BJ (cell line): Measurements from ENCODE around the gene ARMC9. TPM values are rescaled to one million over a fixed set of nuclear protein-coding genes. Genes with fewer than 3 reads are reported as not detected.

Experiments
- CTCF ChIA-PET: fragments of 350-600 bp; formaldehyde crosslinking; extraction: SDS; loops from one replicate; lab custom pipeline; 2021; ENCODE audit warnings: antibody characterized with exemption, inconsistent platforms; lab: Yijun Ruan, JAX
- POLR2A ChIA-PET: fragments of 300-600 bp; sonication (Branson Sonifier 250); formaldehyde crosslinking; extraction: SDS; loops from one replicate; lab custom pipeline; 2021; ENCODE audit warnings: antibody characterized with exemption; lab: Charles Lee
- DNase-seq: peaks from one replicate; pipeline ENCODE4 v3.0.0-alpha.2; 2011; ENCODE audit warnings: low read depth
- H3K27me3 ChIP-seq: 2 replicates; pipeline ENCODE4 v1.6.0; 2011; ENCODE audit warnings: low read length; ENCODE audit not compliant: control insufficient read depth, insufficient read depth
- H3K36me3 ChIP-seq: 2 replicates; pipeline ENCODE4 v1.5.1; 2011; ENCODE audit warnings: low read length; ENCODE audit not compliant: control insufficient read depth, insufficient read depth
- H3K4me3 ChIP-seq: 2 replicates; pipeline ENCODE4 v1.5.1; 2011; ENCODE audit warnings: low read depth, mild to moderate bottlenecking, control low read depth, low read length
- CTCF ChIP-seq: IDR thresholded peaks from 2 replicates; pipeline ENCODE4 v1.5.1; 2011; ENCODE audit warnings: low read depth, mild to moderate bottlenecking, control low read depth, inconsistent platforms, low read length, moderate library complexity; ENCODE audit not compliant: insufficient read depth
- polyA plus RNA-seq: library from polyadenylated mRNA; depleted of rRNA; stranded (reverse); fragments of >200 nt; gene quantifications from 2 replicates; pipeline ENCODE4 v1.2.3, GENCODE V29; 2011

ARMC9 gene
- polyA plus RNA-seq, 1 experiment: 83.1 TPM

GRCh38 chr2:231161252-231161839, 37.1 kb upstream of the ARMC9 start:
- Histone ChIP-seq H3K4me3 (no peak overlapping the region), H3K27me3 (no peaks in the 10 kb centered on the region), H3K36me3 (no peaks in the 10 kb centered on the region)
- ChIA-PET POLR2A (no interaction called here), CTCF (interaction anchor here (1.1 kb wide), 1 partner anchor 31 kb away, joined by 3 read pairs; no protein-coding TSS in a partner anchor)
- no peak for TF ChIP-seq CTCF
- DNase-seq: no peak

- peak; percentile 100 for DNase-seq
- Histone ChIP-seq H3K27me3 (no peaks in the 10 kb centered on the region), H3K4me3 (no peak overlapping the region), H3K36me3 (no peaks in the 10 kb centered on the region)
- ChIA-PET CTCF (interaction anchor here (0.7 to 1.1 kb wide), 2 partner anchors 14 to 30 kb away, joined by 3 read pairs; no protein-coding TSS in a partner anchor), POLR2A (interaction anchor here (0.6 to 0.7 kb wide), 2 partner anchors 9 to 1891 kb away, joined by 3 read pairs; partner anchors contain the start of gene PID1)
- TF ChIP-seq CTCF: no peak
Observed at GRCh38 chr2:231161877-231162329, 36.5 kb upstream of the ARMC9 start.

GRCh38 chr2:231163011-231163410, 35.4 kb upstream of the ARMC9 start:
- no peak for TF ChIP-seq CTCF
- Histone ChIP-seq H3K27me3 (no peaks in the 10 kb centered on the region), H3K36me3 (peaks cover 1% of the 10 kb centered on the region; the same call in 1 of the 2 replicates), H3K4me3 (no peak overlapping the region)
- POLR2A ChIA-PET: no interaction called here
- CTCF ChIA-PET: no interaction called here
- DNase-seq: no peak

GRCh38 chr2:231163414-231164095, 34.9 kb upstream of the ARMC9 start:
- H3K4me3 ChIP-seq: no peak overlapping the region
- ChIA-PET POLR2A (no interaction called here), CTCF (no interaction called here)
- no peaks in the 10 kb centered on the region for H3K27me3 ChIP-seq
- no peak for TF ChIP-seq CTCF
- no peak for DNase-seq
- peaks cover 1% of the 10 kb centered on the region; the same call in 1 of the 2 replicates for H3K36me3 ChIP-seq

- DNase-seq: no peak
- POLR2A ChIA-PET: no interaction called here
- H3K36me3 ChIP-seq: peaks cover 2% of the 10 kb centered on the region
Observed at GRCh38 chr2:231167745-231168459, 30.5 kb upstream of the ARMC9 start.

More at GRCh38 chr2:231167745-231168459, 30.5 kb upstream of the ARMC9 start:
- TF ChIP-seq CTCF: no peak
- Histone ChIP-seq H3K4me3 (no peak overlapping the region), H3K27me3 (no peaks in the 10 kb centered on the region)
- CTCF ChIA-PET: interaction anchor here (1.5 kb wide), 1 partner anchor 244 kb away, joined by 3 read pairs; no protein-coding TSS in a partner anchor
